WTC11 (cell line): ENCODE results near the gene OR5A1. TPM values are rescaled to one million over a fixed set of nuclear protein-coding genes. Genes with fewer than 3 reads are reported as not detected.

Experiments
- ATAC-seq: fragments of 200-7000 bp; cut with Tn5 transposase; 2 replicates; pipeline ENCODE4 v1.10.0; 2021; ENCODE audit warnings: mild to moderate bottlenecking, moderate library complexity
- CTCF ChIA-PET: fragments of 300-600 bp; sonication (Branson Sonifier 250); formaldehyde crosslinking; loops from one replicate; lab custom pipeline; 2021; ENCODE audit warnings: antibody characterized with exemption; lab: Charles Lee
- POLR2A ChIA-PET: fragments of 350-600 bp; sonication (Branson Sonifier 250); formaldehyde crosslinking; loops from one replicate; lab custom pipeline; 2021; ENCODE audit warnings: antibody characterized with exemption; lab: Charles Lee
- DNase-seq: peaks from one replicate; pipeline ENCODE4 v3.0.0; 2021; ENCODE audit warnings: low spot score
- H3K27ac Mint-ChIP-seq: 2 replicates; pipeline ENCODE4 v1.8.0; 2021; ENCODE audit warnings: mixed read lengths
- H3K27me3 Mint-ChIP-seq: 2 replicates; pipeline ENCODE4 v1.8.0; 2021; ENCODE audit warnings: low read depth, mild to moderate bottlenecking, moderate library complexity, mixed read lengths
- H3K36me3 Mint-ChIP-seq: 2 replicates; pipeline ENCODE4 v1.8.0; 2021; ENCODE audit warnings: mixed read lengths
- H3K4me1 Mint-ChIP-seq: 2 replicates; pipeline ENCODE4 v1.8.0; 2022; ENCODE audit warnings: mixed read lengths
- H3K4me3 Mint-ChIP-seq: 2 replicates; pipeline ENCODE4 v1.8.0; 2021; ENCODE audit warnings: mild to moderate bottlenecking, moderate library complexity, mixed read lengths
- H3K9me3 Mint-ChIP-seq: 2 replicates; pipeline ENCODE4 v1.8.0; 2021; ENCODE audit warnings: mixed read lengths
- AFF4 ChIP-seq: sonication (generic); formaldehyde crosslinking; IDR thresholded peaks from 2 replicates; pipeline ENCODE4 v1.8.1; 2023; ENCODE audit warnings: mild to moderate bottlenecking, missing genetic modification reagents, borderline replicate concordance
- ATF2 ChIP-seq: sonication (generic); formaldehyde crosslinking; IDR thresholded peaks from 2 replicates; pipeline ENCODE4 v1.8.1; 2022; ENCODE audit warnings: low read depth, missing genetic modification reagents, borderline replicate concordance
- ATF3 ChIP-seq: sonication (generic); formaldehyde crosslinking; conservative IDR thresholded peaks from 2 replicates; pipeline ENCODE4 v1.8.1; 2022; ENCODE audit warnings: mild to moderate bottlenecking, missing genetic modification reagents
- ATF6 ChIP-seq: sonication (generic); formaldehyde crosslinking; IDR thresholded peaks from 2 replicates; pipeline ENCODE4 v1.8.1; 2023; ENCODE audit warnings: mild to moderate bottlenecking, missing genetic modification reagents
- CTCF ChIP-seq: fragments of 200-600 bp; IDR thresholded peaks from 2 replicates; pipeline ENCODE4 v1.8.0; 2022; ENCODE audit warnings: antibody characterized with exemption
- EMX1 ChIP-seq: fragments of 250-450 bp; sonication (Bioruptor Pico); IDR thresholded peaks from 2 replicates; pipeline ENCODE4 v1.8.0; 2021; ENCODE audit warnings: mild to moderate bottlenecking
- ERG ChIP-seq: fragments of 250-450 bp; sonication (Bioruptor Pico); IDR thresholded peaks from 2 replicates; pipeline ENCODE4 v1.8.0; 2021; ENCODE audit warnings: mild to moderate bottlenecking
- ETV6 ChIP-seq: sonication (generic); formaldehyde crosslinking; IDR thresholded peaks from 2 replicates; pipeline ENCODE4 v1.8.1; 2022; ENCODE audit warnings: mild to moderate bottlenecking, missing genetic modification reagents
- IRF1 ChIP-seq: sonication (generic); formaldehyde crosslinking; IDR thresholded peaks from 2 replicates; pipeline ENCODE4 v1.8.0; 2023; ENCODE audit warnings: missing genetic modification reagents
- JUN ChIP-seq: sonication (generic); formaldehyde crosslinking; IDR thresholded peaks from 2 replicates; pipeline ENCODE4 v1.8.0; 2023; ENCODE audit warnings: mild to moderate bottlenecking, missing genetic modification reagents
- KAT7 ChIP-seq: sonication (generic); formaldehyde crosslinking; IDR thresholded peaks from 2 replicates; pipeline ENCODE4 v1.8.1; 2023; ENCODE audit warnings: missing genetic modification reagents, mild to moderate bottlenecking, borderline replicate concordance
- MXD4 ChIP-seq: fragments of 250-450 bp; sonication (Bioruptor Pico); IDR thresholded peaks from 2 replicates; pipeline ENCODE4 v1.8.0; 2021; ENCODE audit warnings: mild to moderate bottlenecking, moderate library complexity, borderline replicate concordance
- NR1H2 ChIP-seq: sonication (generic); formaldehyde crosslinking; IDR thresholded peaks from 2 replicates; pipeline ENCODE4 v1.9.0; 2021; ENCODE audit warnings: mild to moderate bottlenecking, moderate library complexity, missing genetic modification reagents
- STAT6 ChIP-seq: sonication (generic); formaldehyde crosslinking; conservative IDR thresholded peaks from 2 replicates; pipeline ENCODE4 v1.8.1; 2023; ENCODE audit warnings: mild to moderate bottlenecking, low read depth, missing genetic modification reagents, moderate library complexity
- TEAD4 ChIP-seq: sonication (generic); formaldehyde crosslinking; IDR thresholded peaks from 2 replicates; pipeline ENCODE4 v1.8.0; 2022; ENCODE audit warnings: mild to moderate bottlenecking, missing genetic modification reagents
- ZMAT4 ChIP-seq: fragments of 250-450 bp; sonication (Bioruptor Pico); IDR thresholded peaks from 2 replicates; pipeline ENCODE4 v1.9.0; 2021; ENCODE audit warnings: mild to moderate bottlenecking
- ZNF317 ChIP-seq: sonication (generic); formaldehyde crosslinking; IDR thresholded peaks from 2 replicates; pipeline ENCODE4 v1.8.1; 2023; ENCODE audit warnings: low read depth, mild to moderate bottlenecking, moderate library complexity, missing genetic modification reagents, borderline replicate concordance
- total RNA-seq: library from RNA; stranded (reverse); gene quantifications from 3 replicates; pipeline ENCODE4 v1.2.3, GENCODE V29; 2021

OR5A1 gene
- total RNA-seq, 1 experiment from 2014 or later: not detected

GRCh38 chr11:59403546-59403945 lies 32.7 kb upstream of the OR5A1 start:
- no peak for TF ChIP-seq JUN (CRISPR knock-in tag)
- TF ChIP-seq EMX1 (CRISPR knock-in tag): no peak
- no peak for TF ChIP-seq TEAD4 (CRISPR knock-in tag)
- Mint-ChIP-seq H3K27me3 (peaks cover 6% of the 10 kb centered on the region; the same call in 1 of the 2 replicates), H3K36me3 (peaks cover 57% of the 10 kb centered on the region), H3K4me1 (no peaks in the 10 kb centered on the region), H3K27ac (no peak overlapping the region), H3K9me3 (peaks cover 84% of the 10 kb centered on the region), H3K4me3 (no peak overlapping the region)
- ChIA-PET POLR2A (no interaction called here), CTCF (no interaction called here)
- DNase-seq (no peak), ATAC-seq (no peak)

- DNase-seq: no peak
- no peak overlapping the region for H3K27ac Mint-ChIP-seq
- no peak overlapping the region for H3K4me3 Mint-ChIP-seq
- TF ChIP-seq STAT6 (CRISPR knock-in tag) (no peak), ZNF317 (CRISPR knock-in tag) (no peak), ATF3 (CRISPR knock-in tag) (no peak), KAT7 (no peak), NR1H2 (CRISPR knock-in tag) (no peak), ZMAT4 (CRISPR knock-in tag) (no peak)
- peaks cover 22% of the 10 kb centered on the region for H3K36me3 Mint-ChIP-seq
- no peaks in the 10 kb centered on the region for H3K27me3 Mint-ChIP-seq
- H3K4me1 Mint-ChIP-seq: no peaks in the 10 kb centered on the region
- ChIA-PET POLR2A (no interaction called here), CTCF (no interaction called here)
- H3K9me3 Mint-ChIP-seq: peaks cover 51% of the 10 kb centered on the region
- ATAC-seq: no peak
These were observed 22.6 kb upstream of the OR5A1 start for GRCh38 chr11:59413646-59414045.

GRCh38 chr11:59415111-59415510 lies 21.2 kb upstream of the OR5A1 start:
- ChIA-PET POLR2A (no interaction called here), CTCF (no interaction called here)
- peaks cover 9% of the 10 kb centered on the region for H3K36me3 Mint-ChIP-seq
- ATAC-seq (no peak), DNase-seq (no peak)
- H3K4me3 Mint-ChIP-seq: no peak overlapping the region
- H3K27ac Mint-ChIP-seq: no peak overlapping the region
- no peaks in the 10 kb centered on the region for H3K27me3 Mint-ChIP-seq
- no peaks in the 10 kb centered on the region for H3K4me1 Mint-ChIP-seq
- H3K9me3 Mint-ChIP-seq: peaks cover 37% of the 10 kb centered on the region
- TF ChIP-seq ATF2 (no peak), TEAD4 (CRISPR knock-in tag) (no peak), ETV6 (CRISPR knock-in tag) (no peak), IRF1 (CRISPR knock-in tag) (no peak), CTCF (no peak), ERG (CRISPR knock-in tag) (no peak), AFF4 (CRISPR knock-in tag) (no peak), ATF6 (CRISPR knock-in tag) (no peak), MXD4 (CRISPR knock-in tag) (no peak)
